ENCODE data around the gene PAK6.

PAK6 gene

GRCh38 chr15:40278026-40278425, 39.2 kb downstream of the PAK6 start:
- DNase-seq = no peak

- DNase-seq = no peak
Measured at GRCh38 chr15:40279437-40280141, 40.7 kb downstream of the PAK6 start.

DNA sequence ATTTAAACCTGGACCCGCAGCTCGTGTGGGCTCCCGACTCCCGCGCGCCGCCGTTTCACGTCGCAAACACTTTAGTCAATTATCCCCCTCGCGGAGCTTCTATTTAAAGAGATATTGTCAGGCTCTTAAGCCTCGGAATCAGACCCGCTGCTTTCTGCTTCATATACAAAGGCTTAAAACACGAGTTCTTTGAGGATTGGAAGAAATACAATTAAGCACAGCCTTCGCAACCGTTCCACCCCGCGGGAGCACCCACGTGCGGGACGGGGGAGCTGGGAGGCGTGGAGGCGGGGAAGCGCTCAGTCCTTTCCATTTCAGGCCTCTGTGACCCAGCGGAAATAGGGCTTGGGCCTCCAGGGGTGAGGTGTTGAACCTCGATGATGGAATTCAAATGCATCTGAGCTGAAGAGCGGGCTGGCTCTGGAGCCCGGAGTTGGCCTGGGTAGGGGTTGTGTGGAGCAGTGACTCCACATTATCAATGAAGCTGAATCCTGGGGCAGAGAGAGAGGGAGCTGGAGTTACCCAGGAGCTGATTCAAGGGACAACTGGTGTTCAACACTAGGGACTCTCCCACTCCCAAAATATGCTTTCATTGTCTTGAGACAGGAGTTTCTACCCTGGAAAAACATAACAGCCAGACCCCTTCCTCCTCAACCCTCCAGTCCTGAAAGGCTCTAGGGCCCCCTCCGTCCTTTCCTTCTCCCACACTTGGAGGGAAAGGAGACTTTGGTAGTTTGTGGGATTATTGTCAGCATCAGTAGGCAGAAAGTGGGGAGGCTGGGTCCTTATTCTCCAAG, 41.6 kb downstream of the PAK6 start:
- no peak for DNase-seq

DNA sequence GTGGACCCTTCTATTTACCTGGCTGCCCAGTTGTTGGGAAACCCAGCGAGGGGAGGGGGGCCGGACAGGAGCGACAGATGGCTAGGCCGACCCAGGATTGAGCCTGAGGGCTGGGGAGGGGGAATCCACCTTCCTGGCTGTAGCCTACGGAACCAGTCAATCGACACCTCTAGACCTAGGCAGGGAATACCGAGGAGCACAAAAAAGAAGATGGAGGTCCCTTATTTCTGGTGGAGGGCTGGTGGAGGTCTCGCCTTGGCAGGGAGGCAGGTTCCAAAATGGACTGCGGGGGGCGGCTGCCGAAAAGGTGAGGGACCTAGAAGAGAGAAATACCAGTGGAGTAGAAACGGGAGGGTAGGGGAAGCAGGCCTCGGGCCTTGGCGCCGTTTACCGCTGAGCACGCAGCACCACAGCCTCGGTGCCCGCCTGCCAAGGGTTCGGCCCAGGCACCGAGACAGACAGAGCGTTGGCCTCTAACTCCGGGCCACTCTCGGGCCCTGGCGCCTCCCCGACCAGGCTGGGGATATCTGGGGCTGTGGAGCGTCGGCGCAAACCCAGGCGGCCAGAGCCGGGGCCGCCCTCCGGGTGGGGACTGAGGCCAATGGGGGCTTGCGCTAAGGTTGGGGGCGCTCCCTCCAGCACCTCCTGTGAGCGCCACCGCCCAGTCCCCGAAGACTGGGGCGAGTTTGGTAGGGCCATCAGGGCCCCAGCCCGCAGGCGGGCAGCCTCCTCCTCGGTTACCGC, 42.4 kb downstream of the PAK6 start:
- no peak for DNase-seq

- DNase-seq = no peak
Measured at GRCh38 chr15:40281801-40282146, 42.9 kb downstream of the PAK6 start.

DNA sequence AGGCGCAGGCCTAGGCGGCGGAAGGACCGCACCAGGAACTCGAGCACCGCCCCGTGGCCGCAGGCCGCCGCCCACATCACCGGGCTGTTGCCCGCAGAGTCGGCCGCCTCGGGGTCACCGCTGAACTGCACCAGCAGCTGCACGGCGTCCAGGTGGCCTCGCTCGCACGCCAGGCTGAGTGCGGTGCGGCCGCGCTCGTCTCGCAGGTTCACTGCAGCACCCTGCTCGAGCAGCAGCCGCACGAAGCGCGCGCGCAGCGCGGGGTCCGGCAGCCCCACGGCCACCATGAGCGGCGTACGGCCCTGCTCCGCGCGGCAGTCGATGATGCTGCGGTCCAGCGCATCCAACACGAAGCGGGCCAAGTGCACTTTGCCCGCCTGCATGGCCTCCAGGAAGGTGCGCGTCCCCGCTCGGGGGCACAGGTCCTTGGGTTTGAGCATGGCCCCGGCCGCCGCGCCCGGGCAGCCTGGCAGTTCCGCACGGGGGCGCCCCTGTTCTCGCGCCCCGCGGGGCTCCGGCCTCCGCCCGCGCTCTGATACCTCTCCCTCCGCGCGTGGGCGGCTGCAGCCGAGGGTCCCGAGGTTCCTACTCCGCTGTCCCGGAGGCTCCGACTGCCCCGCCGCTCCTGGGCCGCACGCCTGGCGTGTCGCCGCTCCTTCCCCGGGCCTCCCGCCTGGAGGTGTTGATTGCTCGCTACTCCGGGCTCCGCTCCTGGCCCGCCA, 43.4 kb downstream of the PAK6 start:
- DNase-seq = no peak

GRCh38 chr15:40282869-40283614, 44.2 kb downstream of the PAK6 start, which contains the start of gene ANKRD63:
Gene ANKRD63, minus strand, starts transcription at chr15:40283064. Its CDS starts 478 bp downstream, at chr15:40282586.
- DNase-seq = no peak

GRCh38 chr15:40283615-40284300, 44.9 kb downstream of the PAK6 start:
- DNase-seq = no peak

DNA sequence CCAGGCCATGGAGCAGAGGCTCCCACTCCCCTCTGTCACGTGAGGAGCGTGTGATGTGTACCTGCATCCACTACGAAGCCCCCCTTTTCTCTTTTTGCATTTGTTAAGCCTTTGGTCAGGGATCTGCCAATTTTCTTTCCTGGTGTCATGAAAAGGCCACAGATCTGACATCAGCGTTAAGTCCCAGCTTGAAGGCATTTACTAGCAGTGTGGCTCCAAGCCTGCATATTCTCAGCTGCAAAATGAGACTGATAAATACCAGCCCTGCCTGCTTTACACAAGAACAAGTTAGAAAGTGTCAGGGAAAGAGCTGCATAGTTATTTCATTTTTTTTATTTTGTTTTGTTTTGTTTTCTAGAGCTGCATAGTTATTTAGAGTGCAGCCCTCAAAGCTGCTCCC, 46.3 kb downstream of the PAK6 start:
- DNase-seq = no peak

DNA sequence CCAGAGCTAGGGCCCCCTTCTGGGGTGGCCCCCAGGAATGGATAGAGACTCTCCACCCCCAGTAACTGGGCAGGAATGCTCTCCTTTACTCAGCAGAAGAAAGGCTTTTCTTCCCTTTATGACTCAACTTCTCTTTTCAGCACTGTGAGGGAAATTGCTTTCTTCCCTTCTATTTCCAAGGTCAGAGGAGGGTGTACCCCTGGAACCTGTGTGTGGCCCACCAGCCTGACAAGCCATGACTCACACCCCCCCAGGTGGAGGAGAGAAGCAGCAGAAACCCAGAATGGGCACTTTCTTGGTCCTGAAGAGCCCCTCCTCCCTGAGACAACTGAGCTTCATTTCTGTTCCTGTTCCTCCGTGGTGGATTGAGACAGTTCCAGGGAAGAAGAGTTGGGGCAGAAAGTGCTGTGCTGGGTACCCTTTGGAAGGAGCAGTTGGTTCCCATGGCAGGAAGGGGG, 46.7 kb downstream of the PAK6 start:
- DNase-seq = no peak

DNA sequence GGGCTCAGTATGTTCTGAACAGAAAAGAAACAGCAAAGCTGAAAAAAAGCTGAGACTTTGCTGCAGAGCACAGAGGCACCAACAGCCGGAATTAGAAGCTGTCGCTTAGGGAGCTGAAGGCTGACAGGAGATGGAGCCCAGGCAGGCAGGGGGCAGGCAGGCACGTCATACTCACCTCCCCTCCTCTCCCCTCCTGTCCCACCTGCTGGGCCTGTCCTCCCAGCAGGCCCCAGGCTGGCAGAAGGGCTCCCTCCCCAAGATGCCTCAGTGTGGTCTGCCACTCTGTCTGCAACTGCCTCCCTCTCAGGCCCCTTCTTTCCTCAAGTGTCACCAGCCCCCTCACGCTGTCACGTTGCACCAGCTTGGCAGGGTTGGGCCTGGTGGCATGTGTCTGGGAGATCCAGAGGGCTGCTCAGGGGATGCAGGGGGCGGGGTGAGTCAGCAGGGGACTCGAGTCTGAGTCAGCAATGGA, 47.2 kb downstream of the PAK6 start:
- DNase-seq = no peak

GRCh38 chr15:40286794-40287193, 47.9 kb downstream of the PAK6 start:
- no peak for DNase-seq

GRCh38 chr15:40287505-40287904, 48.6 kb downstream of the PAK6 start:
- DNase-seq = no peak

DNA sequence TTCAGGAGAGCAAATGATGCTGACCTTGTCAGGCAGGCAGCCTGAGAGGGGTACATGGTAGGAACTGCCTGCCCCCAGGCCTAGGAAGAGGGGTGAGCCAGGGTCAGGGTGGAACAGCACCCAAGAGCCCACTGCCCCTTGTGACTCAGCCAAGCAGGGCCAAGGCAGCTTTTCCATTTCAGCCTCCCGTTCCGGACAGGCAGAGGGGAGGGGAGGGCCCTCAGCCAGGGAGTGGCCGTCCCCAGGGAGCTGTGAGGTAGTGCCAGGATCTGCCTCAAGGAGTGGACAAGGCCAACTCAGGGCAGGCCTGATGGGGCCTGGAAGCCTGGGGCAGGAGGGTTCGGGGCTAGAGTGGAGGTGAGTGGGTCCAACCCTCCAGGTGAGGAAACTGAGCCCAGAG, 49.1 kb downstream of the PAK6 start:
- DNase-seq = no peak

- no peak for DNase-seq
Measured at GRCh38 chr15:40289140-40289775, 50.4 kb downstream of the PAK6 start.

- DNase-seq = no peak
Measured at GRCh38 chr15:40290545-40290917, 51.7 kb downstream of the PAK6 start.

DNA sequence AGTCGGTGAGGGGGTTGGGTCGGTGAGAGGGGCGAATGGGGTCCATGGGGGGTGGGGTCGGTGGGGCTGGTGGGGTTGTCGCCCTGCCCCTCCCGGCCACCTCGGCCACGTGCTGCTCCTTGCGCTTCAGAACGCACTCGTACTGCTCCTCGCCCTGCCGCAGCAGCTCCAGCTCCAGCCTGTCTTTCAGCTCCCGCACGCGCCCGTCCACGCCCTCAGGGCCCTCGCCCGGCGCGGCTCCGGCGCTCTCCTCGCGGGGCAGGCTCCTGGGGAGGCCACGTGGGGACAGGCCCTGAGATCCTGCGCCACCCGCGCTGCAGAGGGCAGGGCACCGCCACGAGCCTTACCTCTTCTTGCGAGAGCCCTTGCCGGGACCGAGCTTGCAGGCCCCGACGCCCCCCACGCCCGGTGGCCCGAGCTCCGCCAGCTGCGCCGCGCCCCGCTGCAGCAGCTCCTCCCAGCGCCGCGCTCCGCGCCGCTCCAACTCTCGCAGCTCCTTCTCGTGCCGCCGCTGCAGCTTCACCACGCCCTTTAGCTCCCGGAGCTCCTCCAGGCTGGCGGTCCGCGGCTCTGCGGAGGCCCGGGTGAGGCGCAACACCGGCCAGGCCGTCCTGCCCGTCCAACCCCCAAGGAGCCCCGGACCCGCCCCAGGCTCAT, 52.2 kb downstream of the PAK6 start:
- no peak for DNase-seq

- DNase-seq = no peak
Measured at GRCh38 chr15:40292246-40292645, 53.4 kb downstream of the PAK6 start.

- no peak for DNase-seq
Measured at GRCh38 chr15:40293006-40293405, 54.1 kb downstream of the PAK6 start.

All from NCI-H2029 treated with DMSO at 0.1 percent for 48 hours (cell line).